Testis (tissue), 3 donors: ENCODE measurements around the gene ANKRD55. TPM values are rescaled to one million over a fixed set of nuclear protein-coding genes. Genes with fewer than 3 reads are reported as not detected.

Experiments
- DNase-seq: peaks from one replicate; pipeline ENCODE4 v3.0.0-alpha.2; 2019
- H3K27ac ChIP-seq, 2 donors: fragments of 200-600 bp; sonication (generic); one replicate each; pipeline ENCODE4 v1.5.1; 2019
- H3K27me3 ChIP-seq: fragments of 200-600 bp; sonication (generic); one replicate; pipeline ENCODE4 v1.5.1; 2019
- H3K36me3 ChIP-seq: fragments of 200-600 bp; sonication (generic); one replicate; pipeline ENCODE4 v1.5.1; 2017; ENCODE audit warnings: low read depth; ENCODE audit errors: missing control alignments
- H3K4me1 ChIP-seq: fragments of 200-600 bp; sonication (generic); one replicate; pipeline ENCODE4 v1.5.1; 2019
- H3K4me3 ChIP-seq, 2 donors: fragments of 200-600 bp; sonication (generic); one replicate each; pipeline ENCODE4 v1.5.1; 2017 to 2019
- H3K9me3 ChIP-seq: fragments of 200-600 bp; sonication (generic); one replicate; pipeline ENCODE4 v1.5.1; 2017
- POLR2A ChIP-seq: fragments of 450-650 bp; IDR thresholded peaks from one replicate; pipeline ENCODE4 v1.6.1; 2017; ENCODE audit warnings: antibody characterized with exemption, mild to moderate bottlenecking, moderate library complexity
- WGBS, 2 donors: methylation state at CpG; one replicate each; pipeline ENCODE4 v1.1.5; 2018; 5-methylcytosine and 5-hydroxymethylcytosine counted together
- intact Hi-C: fragments of 100-400 bp; cut with DNase I; formaldehyde crosslinking; loops from one replicate; pipeline ENCODE4 v1.15.1; 2023; ENCODE audit warnings: low total_unique reads
- polyA plus RNA-seq: library from polyadenylated mRNA; stranded (reverse); fragments of 350-450 nt; fragmentation: Illumina TruSeq; extraction: RNeasy Lipid Tissue Mini Kit (QIAGEN cat#74804); gene quantifications from one replicate; pipeline ENCODE4 v1.2.3, GENCODE V29; 2014; ENCODE audit warnings: low read depth, low replicate concordance; ENCODE audit not compliant: insufficient read depth
- total RNA-seq, 2 donors: library from RNA; depleted of rRNA; stranded (reverse); fragments of >200 nt; gene quantifications; one replicate each; pipeline ENCODE4 v1.2.3, GENCODE V29; 2016
- TF ChIP-seq, protein P1 (sequence below), 3 experiments: fragments of 450-650 bp in 2 of 3; fragments of 200-600 bp in 1 of 3; sonication (generic) in 1 of 3; IDR thresholded peaks; one replicate each; pipeline ENCODE4 v1.5.1; 2016 to 2019; ENCODE audit warnings: antibody characterized with exemption in 3 of 3, mild to moderate bottlenecking in 2 of 3, moderate library complexity in 1 of 3

Gene ANKRD55
- total and polyA plus RNA-seq, 3 donors from 2014 or later = 6.1 to 28.1 (median 6.2) TPM

DNA sequence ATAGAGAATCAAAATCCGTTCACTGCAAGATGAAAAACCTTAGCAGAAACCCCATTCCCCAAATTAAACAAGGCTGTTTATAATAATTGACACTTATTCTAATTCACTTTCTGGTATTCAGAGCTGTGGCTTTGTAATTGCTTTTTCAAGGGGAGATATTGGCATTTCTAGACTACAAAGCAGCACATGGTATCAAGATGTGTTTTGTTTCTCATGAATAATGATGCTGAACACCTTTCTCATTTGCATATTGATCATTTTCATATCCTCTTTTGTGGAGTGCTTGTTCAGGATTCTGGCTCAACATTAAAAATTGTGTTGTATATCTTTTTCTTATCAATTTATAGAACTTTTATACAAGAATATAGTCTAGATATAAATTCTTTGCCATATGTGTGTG is 22.4 kb upstream of the ANKRD55 start:
- no peak for TF ChIP-seq POLR2A
- TF ChIP-seq, protein P1, sequence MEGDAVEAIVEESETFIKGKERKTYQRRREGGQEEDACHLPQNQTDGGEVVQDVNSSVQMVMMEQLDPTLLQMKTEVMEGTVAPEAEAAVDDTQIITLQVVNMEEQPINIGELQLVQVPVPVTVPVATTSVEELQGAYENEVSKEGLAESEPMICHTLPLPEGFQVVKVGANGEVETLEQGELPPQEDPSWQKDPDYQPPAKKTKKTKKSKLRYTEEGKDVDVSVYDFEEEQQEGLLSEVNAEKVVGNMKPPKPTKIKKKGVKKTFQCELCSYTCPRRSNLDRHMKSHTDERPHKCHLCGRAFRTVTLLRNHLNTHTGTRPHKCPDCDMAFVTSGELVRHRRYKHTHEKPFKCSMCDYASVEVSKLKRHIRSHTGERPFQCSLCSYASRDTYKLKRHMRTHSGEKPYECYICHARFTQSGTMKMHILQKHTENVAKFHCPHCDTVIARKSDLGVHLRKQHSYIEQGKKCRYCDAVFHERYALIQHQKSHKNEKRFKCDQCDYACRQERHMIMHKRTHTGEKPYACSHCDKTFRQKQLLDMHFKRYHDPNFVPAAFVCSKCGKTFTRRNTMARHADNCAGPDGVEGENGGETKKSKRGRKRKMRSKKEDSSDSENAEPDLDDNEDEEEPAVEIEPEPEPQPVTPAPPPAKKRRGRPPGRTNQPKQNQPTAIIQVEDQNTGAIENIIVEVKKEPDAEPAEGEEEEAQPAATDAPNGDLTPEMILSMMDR (IDR thresholded peaks at IDR 0.05) = no peak
- 77 to 89% methylated on average over 1 of the region's 1 CpG for WGBS, 2 donors
- no peaks in the 10 kb centered on the region for H3K27me3 ChIP-seq

DNA sequence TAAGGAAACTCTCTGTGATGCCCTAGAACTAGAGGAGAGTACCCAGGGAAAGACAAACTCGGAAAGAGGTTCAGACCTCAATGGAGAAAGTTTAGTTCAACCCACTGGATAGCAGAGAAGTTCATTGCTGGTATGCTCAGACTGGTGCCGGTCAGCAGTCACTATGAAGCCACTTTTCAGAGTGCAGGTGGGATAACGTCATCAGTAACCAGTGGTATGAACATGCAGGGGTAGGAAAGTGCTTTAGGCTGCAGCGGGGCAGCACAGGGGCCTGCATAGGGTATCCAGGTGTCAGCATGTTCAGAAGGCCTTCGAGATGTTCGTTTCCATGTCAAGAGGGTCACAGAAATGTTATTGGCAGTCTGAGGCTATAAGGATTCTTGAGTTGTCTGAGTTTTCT is 20.8 kb upstream of the ANKRD55 start:
- Histone ChIP-seq H3K27me3 (no peaks in the 10 kb centered on the region), H3K36me3 (no peaks in the 10 kb centered on the region), H3K27ac (no peak overlapping the region), H3K4me3 (no peak overlapping the region), H3K4me1 (no peaks in the 10 kb centered on the region), H3K9me3 (no peaks in the 10 kb centered on the region)
- 87 to 92% methylated on average over 6 of the region's 6 CpGs for WGBS, 2 donors
- intact Hi-C loops = no loop called here
- DNase-seq = no peak
- TF ChIP-seq, protein P1 (IDR thresholded peaks at IDR 0.05) = no peak
- no peak for TF ChIP-seq POLR2A

More for the DNA sequence above, 22.4 kb upstream of the ANKRD55 start:
- Histone ChIP-seq H3K27ac (no peak overlapping the region), H3K4me1 (peaks cover 2% of the 10 kb centered on the region), H3K4me3 (no peak overlapping the region), H3K9me3 (no peaks in the 10 kb centered on the region), H3K36me3 (no peaks in the 10 kb centered on the region)
- DNase-seq = no peak
- intact Hi-C loops = no loop called here

DNA sequence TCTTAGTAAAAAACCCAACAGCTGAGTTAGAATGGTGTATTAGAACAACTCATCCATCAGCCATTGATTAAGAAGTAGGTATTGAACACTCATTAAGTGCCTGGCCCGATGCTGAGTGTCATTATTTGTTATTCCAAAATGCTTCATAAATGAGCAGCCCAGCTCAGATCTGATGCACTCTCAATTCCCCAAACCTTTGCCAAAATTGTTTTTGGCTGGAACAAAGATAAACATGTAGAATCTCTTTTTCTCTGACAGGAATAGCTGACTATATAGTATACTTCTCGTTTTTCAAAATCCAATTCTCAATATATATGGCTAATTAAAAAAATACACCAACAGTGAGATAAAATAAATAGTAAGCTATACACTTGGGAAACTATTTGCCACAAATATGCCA is 20.0 kb upstream of the ANKRD55 start:
- TF ChIP-seq POLR2A = no peak
- TF ChIP-seq, protein P1 (IDR thresholded peaks at IDR 0.05) = no peak
- Histone ChIP-seq H3K4me3 (no peak overlapping the region), H3K27me3 (no peaks in the 10 kb centered on the region), H3K27ac (no peak overlapping the region), H3K36me3 (no peaks in the 10 kb centered on the region), H3K9me3 (no peaks in the 10 kb centered on the region), H3K4me1 (no peaks in the 10 kb centered on the region)
- no peak for DNase-seq
- intact Hi-C loops = no loop called here
- WGBS, 2 donors = 63 to 68% methylated on average over 2 of the region's 2 CpGs

DNA sequence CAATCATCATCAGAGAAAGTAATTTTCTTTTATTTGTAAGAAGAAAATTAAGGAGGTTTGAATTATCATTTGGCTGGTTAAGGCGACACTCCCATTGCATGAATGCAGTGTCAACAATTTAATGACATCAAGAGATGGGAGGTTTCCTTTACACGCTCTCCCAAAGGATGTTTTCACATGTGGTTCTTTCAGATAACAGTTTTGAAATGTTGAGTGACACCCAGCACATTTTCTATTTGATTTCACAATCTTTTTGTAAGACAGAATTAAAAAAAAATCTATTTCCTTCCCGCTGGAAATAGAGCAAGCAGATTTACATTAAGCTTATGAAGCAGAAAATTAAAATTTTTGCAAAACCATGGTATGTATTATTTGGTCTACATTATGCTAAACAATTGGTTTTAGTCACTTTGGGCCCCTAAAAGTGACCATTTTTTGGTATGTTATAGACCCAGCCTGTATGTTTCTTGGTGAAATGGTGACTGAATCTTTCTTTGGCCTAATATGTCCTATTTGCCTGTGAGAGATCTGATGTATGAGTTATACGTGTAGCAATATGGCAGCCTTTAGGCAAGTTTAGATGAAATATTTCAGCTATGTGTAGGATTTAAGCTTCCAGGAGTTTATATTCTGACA is 18.9 kb upstream of the ANKRD55 start:
- no peaks in the 10 kb centered on the region for H3K4me1 ChIP-seq
- H3K27ac ChIP-seq = no peak overlapping the region
- no peaks in the 10 kb centered on the region for H3K9me3 ChIP-seq
- TF ChIP-seq, protein P1 (IDR thresholded peaks at IDR 0.05) = no peak
- no peak for TF ChIP-seq POLR2A
- no peak for DNase-seq
- H3K27me3 ChIP-seq = no peaks in the 10 kb centered on the region
- WGBS, 2 donors = 84 to 90% methylated on average over 4 of the region's 4 CpGs
- no peaks in the 10 kb centered on the region for H3K36me3 ChIP-seq
- intact Hi-C loops = no loop called here
- no peak overlapping the region for H3K4me3 ChIP-seq

DNA sequence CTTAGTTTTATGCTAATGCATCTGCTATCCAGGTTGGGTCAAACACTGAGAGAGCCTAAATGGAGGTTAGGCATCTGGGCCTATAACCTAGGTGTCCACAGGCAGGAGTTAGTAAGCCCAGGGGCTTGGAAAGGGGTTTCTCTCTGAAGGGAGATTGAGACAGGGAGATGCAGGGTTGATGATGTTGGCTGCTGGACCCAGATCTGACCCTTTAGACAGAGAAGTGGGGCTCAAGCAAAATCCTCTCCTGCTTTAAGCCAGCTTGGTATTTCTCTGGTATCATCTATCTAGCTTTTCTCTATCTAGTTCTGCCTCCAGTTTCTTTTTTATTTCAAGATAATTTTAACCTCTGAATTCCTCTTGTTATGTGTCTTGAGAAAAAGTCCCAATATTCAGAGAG is 18.3 kb upstream of the ANKRD55 start:
- Histone ChIP-seq H3K27me3 (no peaks in the 10 kb centered on the region), H3K4me1 (no peaks in the 10 kb centered on the region), H3K9me3 (no peaks in the 10 kb centered on the region), H3K4me3 (no peak overlapping the region), H3K36me3 (no peaks in the 10 kb centered on the region), H3K27ac (no peak overlapping the region)
- DNase-seq = no peak
- TF ChIP-seq, protein P1 (IDR thresholded peaks at IDR 0.05) = no peak
- TF ChIP-seq POLR2A = no peak
- intact Hi-C loops = no loop called here
